IMR-90 (cell line): ENCODE measurements around the gene COL18A1. TPM values are rescaled to one million over a fixed set of nuclear protein-coding genes. Genes with fewer than 3 reads are reported as not detected.

ENCODE experiments used
- ATAC-seq: fragments of 200-7000 bp; cut with Tn5 transposase; 2 replicates; pipeline ENCODE4 v1.9.1; 2020; ENCODE audit warnings: low read depth, mild to moderate bottlenecking, moderate library complexity
- BruUV-seq: library from RNA; stranded (reverse); fragments of 400-500 nt; replicated peaks from 2 replicates; lab custom pipeline; 2021; lab: Mats Ljungman, UMichigan
- CTCF ChIA-PET: fragments of 300-600 bp; formaldehyde crosslinking; extraction: SDS; loops from one replicate; lab custom pipeline; 2021; ENCODE audit warnings: antibody characterized with exemption; lab: Yijun Ruan, JAX
- POLR2A ChIA-PET: fragments of 300-600 bp; sonication (Branson Sonifier 250); formaldehyde crosslinking; loops from one replicate; lab custom pipeline; 2022; ENCODE audit warnings: antibody characterized with exemption; ENCODE audit not compliant: unreplicated experiment; lab: Charles Lee
- DNase-seq: peaks from one replicate; pipeline ENCODE4 v3.0.0; 2013
- H2AFZ ChIP-seq: replicated peaks from 2 replicates; pipeline ENCODE3; 2013; ENCODE audit warnings: low read length, mild to moderate bottlenecking; ENCODE audit not compliant: poor library complexity
- H2AK5ac ChIP-seq: 2 replicates; pipeline ENCODE4 v1.6.1; 2013; ENCODE audit warnings: low read depth, low read length, inconsistent platforms
- H2AK9ac ChIP-seq: replicated peaks from 2 replicates; pipeline ENCODE3; 2013; ENCODE audit warnings: mild to moderate bottlenecking, low read depth, low read length, moderate library complexity; ENCODE audit not compliant: poor library complexity
- H2BK120ac ChIP-seq: 2 replicates; pipeline ENCODE4 v1.6.1; 2013; ENCODE audit warnings: low read depth, low read length, inconsistent platforms
- H2BK15ac ChIP-seq: 3 replicates; pipeline ENCODE4 v1.6.1; 2013; ENCODE audit warnings: low read depth, low read length, inconsistent platforms
- H2BK20ac ChIP-seq: 2 replicates; pipeline ENCODE4 v1.6.1; 2013; ENCODE audit warnings: low read depth, mild to moderate bottlenecking, inconsistent platforms, low read length, moderate library complexity
- H2BK5ac ChIP-seq: 2 replicates; pipeline ENCODE4 v1.6.1; 2013; ENCODE audit warnings: mild to moderate bottlenecking, low read depth, low read length, inconsistent platforms; ENCODE audit not compliant: poor library complexity, severe bottlenecking
- H3K14ac ChIP-seq: replicated peaks from 2 replicates; pipeline ENCODE4 v1.6.1; 2013; ENCODE audit warnings: low read depth, low read length, inconsistent platforms
- H3K18ac ChIP-seq: 2 replicates; pipeline ENCODE4 v1.6.1; 2013; ENCODE audit warnings: low read depth, low read length, control low read depth
- H3K23ac ChIP-seq: 2 replicates; pipeline ENCODE4 v1.6.1; 2013; ENCODE audit warnings: low read depth, low read length, inconsistent platforms
- H3K27ac ChIP-seq: 2 replicates; pipeline ENCODE4 v1.5.1; 2013; ENCODE audit warnings: mild to moderate bottlenecking, control low read depth, low read length; ENCODE audit not compliant: insufficient read depth
- H3K27me3 ChIP-seq: 2 replicates; pipeline ENCODE4 v1.6.1; 2013; ENCODE audit warnings: low read length; ENCODE audit not compliant: control insufficient read depth, insufficient read depth
- H3K36me3 ChIP-seq: 2 replicates; pipeline ENCODE4 v1.6.1; 2013; ENCODE audit warnings: low read length, mixed read lengths; ENCODE audit not compliant: control insufficient read depth, insufficient read depth
- H3K4ac ChIP-seq: 2 replicates; pipeline ENCODE4 v1.6.1; 2013; ENCODE audit warnings: low read depth, low read length, inconsistent platforms
- H3K4me1 ChIP-seq: 2 replicates; pipeline ENCODE4 v1.6.1; 2013; ENCODE audit warnings: low read length, mixed read lengths; ENCODE audit not compliant: control insufficient read depth, insufficient read depth
- H3K4me2 ChIP-seq: 2 replicates; pipeline ENCODE4 v1.6.1; 2013; ENCODE audit warnings: low read depth, mild to moderate bottlenecking, control low read depth, low read length, moderate library complexity
- H3K4me3 ChIP-seq: 2 replicates; pipeline ENCODE4 v1.5.1; 2013; ENCODE audit warnings: low read depth, mild to moderate bottlenecking, control low read depth, low read length, moderate library complexity; ENCODE audit not compliant: insufficient read depth
- H3K56ac ChIP-seq: 2 replicates; pipeline ENCODE4 v1.6.1; 2013; ENCODE audit warnings: low read length, inconsistent platforms; ENCODE audit not compliant: insufficient read depth; ENCODE audit errors: extremely low read depth
- H3K79me1 ChIP-seq, 2 experiments: 2 replicates each; pipeline ENCODE4 v1.6.1; 2013; ENCODE audit warnings: low read length in 2 of 2, inconsistent platforms in 1 of 2, low read depth in 1 of 2
- H3K9ac ChIP-seq: 2 replicates; pipeline ENCODE4 v1.6.1; 2013; ENCODE audit warnings: low read depth, low read length, control low read depth
- H3K9me1 ChIP-seq: 2 replicates; pipeline ENCODE4 v1.6.1; 2013; ENCODE audit warnings: low read length, inconsistent platforms; ENCODE audit not compliant: insufficient read depth
- H3K9me3 ChIP-seq: 2 replicates; pipeline ENCODE4 v1.6.1; 2013; ENCODE audit warnings: low read length; ENCODE audit not compliant: control insufficient read depth, insufficient read depth
- H4K20me1 ChIP-seq: 2 replicates; pipeline ENCODE4 v1.6.1; 2013; ENCODE audit warnings: low read length, inconsistent platforms; ENCODE audit not compliant: insufficient read depth
- H4K5ac ChIP-seq: 2 replicates; pipeline ENCODE4 v1.6.1; 2013; ENCODE audit warnings: mild to moderate bottlenecking, low read depth, low read length, control low read depth
- H4K8ac ChIP-seq, 2 experiments: 2 replicates each; pipeline ENCODE4 v1.6.1; 2013; ENCODE audit warnings: low read depth in 2 of 2, low read length in 2 of 2, control low read depth in 1 of 2, inconsistent platforms in 1 of 2
- H4K91ac ChIP-seq: 2 replicates; pipeline ENCODE4 v1.6.1; 2013; ENCODE audit warnings: low read depth, low read length, inconsistent platforms; ENCODE audit not compliant: insufficient read depth
- BHLHE40 ChIP-seq: fragments of 150-350 bp; IDR thresholded peaks from 2 replicates; pipeline ENCODE4 v1.6.1; 2016; ENCODE audit warnings: mild to moderate bottlenecking, low read depth, low read length
- CEBPB ChIP-seq: IDR thresholded peaks from 2 replicates; pipeline ENCODE4 v1.6.1; 2012; ENCODE audit warnings: low read depth, low read length, improper control_type of control experiment
- CHD1 ChIP-seq: IDR thresholded peaks from 2 replicates; pipeline ENCODE4 v1.6.1; 2012; ENCODE audit warnings: low read depth, low read length, improper control_type of control experiment
- ELK1 ChIP-seq: fragments of 150-350 bp; IDR thresholded peaks from 2 replicates; pipeline ENCODE4 v1.6.1; 2016; ENCODE audit warnings: low read depth, mild to moderate bottlenecking, low read length, moderate library complexity, borderline replicate concordance
- MAFK ChIP-seq: IDR thresholded peaks from 2 replicates; pipeline ENCODE4 v1.6.1; 2012; ENCODE audit warnings: low read depth, low read length, improper control_type of control experiment
- MAZ ChIP-seq: IDR thresholded peaks from 2 replicates; pipeline ENCODE4 v1.6.1; 2012; ENCODE audit warnings: low read depth, mild to moderate bottlenecking, low read length, improper control_type of control experiment, moderate library complexity, borderline replicate concordance
- MXI1 ChIP-seq: IDR thresholded peaks from 2 replicates; pipeline ENCODE4 v1.6.1; 2012; ENCODE audit warnings: low read depth, mild to moderate bottlenecking, low read length, moderate library complexity, borderline replicate concordance
- NFE2L2 ChIP-seq: fragments of 150-350 bp; IDR thresholded peaks from 2 replicates; pipeline ENCODE4 v1.6.1; 2016; ENCODE audit warnings: low read depth, mild to moderate bottlenecking, low read length
- POLR2A ChIP-seq: IDR thresholded peaks from 2 replicates; pipeline ENCODE4 v1.6.1; 2012; ENCODE audit warnings: mild to moderate bottlenecking, low read depth, low read length
- RCOR1 ChIP-seq: IDR thresholded peaks from 2 replicates; pipeline ENCODE4 v1.6.1; 2012; ENCODE audit warnings: mild to moderate bottlenecking, low read length, improper control_type of control experiment; ENCODE audit not compliant: insufficient replicate concordance
- RFX5 ChIP-seq: IDR thresholded peaks from 2 replicates; pipeline ENCODE4 v1.8.0; 2012; ENCODE audit warnings: low read depth, mild to moderate bottlenecking, low read length, moderate library complexity
- WGBS, 2 experiments: methylation state at CpG; one replicate each; pipeline versions ENCODE4 v1.1.5 to v1.1.7; 2013; ENCODE audit warnings: missing lambda C conversion rate in 2 of 2; ENCODE audit not compliant: insufficient read length in 1 of 2; ENCODE audit errors: extremely low coverage in 2 of 2; 5-methylcytosine and 5-hydroxymethylcytosine counted together
- dilution Hi-C: fragments of 300-500 bp; cut with HindIII; formaldehyde crosslinking; loops from one replicate; pipeline ENCODE4 v1.14.3; 2018; ENCODE audit warnings: low sequenced_read_pairs; ENCODE audit not compliant: unreplicated experiment
- in situ Hi-C: fragments of 300-500 bp; cut with MboI; formaldehyde crosslinking; loops from 3 replicates; pipeline ENCODE4 v1.14.3; 2019; ENCODE audit warnings: low sequenced_read_pairs, inconsistent platforms, mixed read lengths
- intact Hi-C: fragments of 100-400 bp; cut with micrococcal nuclease; formaldehyde crosslinking; loops from 2 replicates; pipeline ENCODE4 v1.10.0; 2022
- polyA plus RNA-seq, 3 experiments: library from polyadenylated mRNA; depleted of rRNA; stranded (reverse); fragments of >200 nt; gene quantifications; 2 replicates each; pipeline ENCODE4 v1.2.3, GENCODE V29; 2012; ENCODE audit warnings: low replicate concordance in 1 of 3
- total RNA-seq: library from RNA; depleted of rRNA; stranded (reverse); fragments of >200 nt; gene quantifications from 2 replicates; pipeline ENCODE4 v1.2.3, GENCODE V29; 2012

Gene COL18A1
- total and polyA plus RNA-seq, 2 of the 4 experiments (the other 2 are of a cell fraction), result 4.3 to 46.7 TPM

DNA sequence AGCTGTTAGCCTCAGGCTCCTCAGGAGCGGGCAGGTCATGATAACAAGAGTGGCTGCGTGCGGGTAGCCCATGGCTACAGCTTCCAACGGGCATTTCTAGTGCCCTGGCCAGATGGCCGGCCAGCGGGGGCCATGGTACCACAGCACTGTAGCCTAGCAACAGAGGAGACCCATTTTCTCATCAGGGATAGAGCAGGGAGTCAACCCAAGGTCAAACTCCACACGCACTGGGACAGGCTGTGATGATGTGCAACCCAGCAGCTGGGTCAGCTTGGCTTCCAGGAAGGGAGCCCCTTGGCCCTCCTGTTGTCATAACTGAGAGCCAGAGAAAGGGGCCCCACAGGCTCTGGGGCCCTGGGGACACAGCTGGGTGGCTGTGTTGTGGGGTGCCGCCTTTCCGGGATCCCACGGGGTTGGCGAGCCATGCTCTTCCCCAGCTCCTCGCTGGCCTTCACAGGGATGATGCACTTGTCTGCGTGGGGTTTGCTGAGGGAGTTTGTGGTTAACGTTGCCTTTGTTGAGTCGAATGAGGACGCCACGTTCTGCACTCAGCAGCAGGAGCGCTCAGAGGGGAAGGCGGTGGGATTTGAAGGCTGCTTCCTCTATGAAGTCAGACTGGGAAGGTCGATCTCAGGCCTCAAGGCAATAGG lies 46.3 kb downstream of the COL18A1 start:
- no peak overlapping the region for H2BK20ac ChIP-seq
- CTCF ChIA-PET, result no interaction called here
- dilution Hi-C loops (no loop called here), in situ Hi-C loops (no loop called here), intact Hi-C loops (no loop called here)
- H3K79me1 ChIP-seq, result peaks cover 36 to 92% of the 10 kb centered on the region in 2 experiments
- no peak overlapping the region for H3K27ac ChIP-seq
- H3K4me3 ChIP-seq, result no peak overlapping the region
- H2BK15ac ChIP-seq, result no peak overlapping the region
- no peak overlapping the region for H3K56ac ChIP-seq
- H3K9ac ChIP-seq, result no peak overlapping the region
- H4K5ac ChIP-seq, result no peak overlapping the region
- no TSS peak for BruUV-seq
- H2BK5ac ChIP-seq, result no peak overlapping the region
- TF ChIP-seq MXI1, result no peak
- no peak for TF ChIP-seq BHLHE40
- TF ChIP-seq MAFK, result no peak
- TF ChIP-seq POLR2A, result no peak
- TF ChIP-seq RCOR1, result no peak
- no peak for TF ChIP-seq ELK1
- TF ChIP-seq MAZ, result no peak
- TF ChIP-seq CHD1, result no peak
- TF ChIP-seq CEBPB, result no peak
- TF ChIP-seq NFE2L2, result no peak
- no peak for TF ChIP-seq RFX5
- H3K9me3 ChIP-seq, result peaks cover 2% of the 10 kb centered on the region
- no peak overlapping the region for H4K91ac ChIP-seq
- ATAC-seq (no peak), DNase-seq (no peak)
- 85% methylated on average over 5 of the region's 20 CpGs; no CpG with 5 or more reads in 1 of the 2 experiments for WGBS, 2 experiments
- H3K23ac ChIP-seq, result no peak overlapping the region
- H2AK9ac ChIP-seq, result no peak overlapping the region
- H3K36me3 ChIP-seq, result peaks cover 11% of the 10 kb centered on the region
- peaks cover 68% of the 10 kb centered on the region for H4K20me1 ChIP-seq
- no peak overlapping the region for H2BK120ac ChIP-seq
- no peak overlapping the region for H2AK5ac ChIP-seq
- H3K4ac ChIP-seq, result no peak overlapping the region
- no peak overlapping the region for H3K14ac ChIP-seq
- H2AFZ ChIP-seq, result no peak overlapping the region
- no peak overlapping the region for H4K8ac ChIP-seq
- no peaks in the 10 kb centered on the region for H3K27me3 ChIP-seq
- peaks cover 31% of the 10 kb centered on the region for H3K9me1 ChIP-seq
- H3K18ac ChIP-seq, result no peak overlapping the region
- POLR2A ChIA-PET, result no interaction called here
- H3K4me1 ChIP-seq, result peaks cover 32% of the 10 kb centered on the region
- no peak overlapping the region for H3K4me2 ChIP-seq
